Suprapubic skin (tissue), 4 donors: ENCODE measurements around the gene CDKL2.

Source experiments
- EP300 ChIP-seq: sonication (generic); formaldehyde crosslinking; IDR thresholded peaks from one replicate; pipeline ENCODE4 v1.6.1; 2017; ENCODE audit warnings: antibody characterized with exemption
- POLR2A ChIP-seq, 2 donors: fragments of 450-650 bp; IDR thresholded peaks; one replicate each; pipeline ENCODE4 v1.6.1; 2017; ENCODE audit warnings: antibody characterized with exemption in 2 of 2, mild to moderate bottlenecking in 2 of 2, moderate library complexity in 2 of 2
- POLR2AphosphoS5 ChIP-seq, 3 donors: sonication (generic); formaldehyde crosslinking; IDR thresholded peaks; one replicate each; pipeline ENCODE4 v1.6.1; 2017; ENCODE audit warnings: antibody characterized with exemption in 3 of 3
- TF ChIP-seq, protein P1 (sequence below), 2 donors: fragments of 200-600 bp in 1 of 2; fragments of 450-650 bp in 1 of 2; sonication (generic) in 1 of 2; IDR thresholded peaks; one replicate each; pipeline ENCODE4 v1.5.1; 2016 to 2019; ENCODE audit warnings: antibody characterized with exemption in 2 of 2, mild to moderate bottlenecking in 1 of 2, moderate library complexity in 1 of 2

DNA sequence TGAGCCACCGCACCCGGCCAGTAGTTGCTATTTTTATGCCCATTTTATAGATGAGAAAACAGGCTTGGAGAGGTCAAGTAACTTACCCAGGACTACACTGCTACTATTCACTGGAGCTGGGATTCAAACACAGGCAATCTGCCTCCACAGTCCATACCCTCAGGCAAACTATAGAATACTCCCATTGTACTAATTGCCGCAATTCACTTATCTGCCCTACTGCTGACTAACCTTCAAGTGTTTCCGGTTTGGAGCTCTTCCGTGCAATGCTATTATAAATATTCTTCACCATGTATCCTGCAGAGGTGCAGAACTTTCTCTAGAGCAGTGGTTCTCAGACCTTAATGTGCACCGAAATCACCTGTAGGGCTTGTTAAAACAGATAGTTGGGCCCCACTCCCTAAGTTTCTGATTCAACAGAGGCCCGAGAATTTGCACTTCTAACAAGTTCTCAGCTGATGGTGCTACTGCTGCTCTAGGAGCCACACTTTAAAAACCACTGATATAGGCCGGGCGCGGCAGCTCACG lies 44.7 kb upstream of the CDKL2 start:
- TF ChIP-seq, protein P1, sequence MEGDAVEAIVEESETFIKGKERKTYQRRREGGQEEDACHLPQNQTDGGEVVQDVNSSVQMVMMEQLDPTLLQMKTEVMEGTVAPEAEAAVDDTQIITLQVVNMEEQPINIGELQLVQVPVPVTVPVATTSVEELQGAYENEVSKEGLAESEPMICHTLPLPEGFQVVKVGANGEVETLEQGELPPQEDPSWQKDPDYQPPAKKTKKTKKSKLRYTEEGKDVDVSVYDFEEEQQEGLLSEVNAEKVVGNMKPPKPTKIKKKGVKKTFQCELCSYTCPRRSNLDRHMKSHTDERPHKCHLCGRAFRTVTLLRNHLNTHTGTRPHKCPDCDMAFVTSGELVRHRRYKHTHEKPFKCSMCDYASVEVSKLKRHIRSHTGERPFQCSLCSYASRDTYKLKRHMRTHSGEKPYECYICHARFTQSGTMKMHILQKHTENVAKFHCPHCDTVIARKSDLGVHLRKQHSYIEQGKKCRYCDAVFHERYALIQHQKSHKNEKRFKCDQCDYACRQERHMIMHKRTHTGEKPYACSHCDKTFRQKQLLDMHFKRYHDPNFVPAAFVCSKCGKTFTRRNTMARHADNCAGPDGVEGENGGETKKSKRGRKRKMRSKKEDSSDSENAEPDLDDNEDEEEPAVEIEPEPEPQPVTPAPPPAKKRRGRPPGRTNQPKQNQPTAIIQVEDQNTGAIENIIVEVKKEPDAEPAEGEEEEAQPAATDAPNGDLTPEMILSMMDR (IDR thresholded peaks at IDR 0.05): no peak
- TF ChIP-seq POLR2A (IDR thresholded peaks at IDR 0.05): no peak
- TF ChIP-seq EP300: no peak
- TF ChIP-seq POLR2AphosphoS5 (IDR thresholded peaks at IDR 0.05): no peak
